D341Med (cell line): Measurements from ENCODE around the gene ETFBKMT.

Experiments
- DNase-seq: peaks from one replicate; pipeline ENCODE4 v3.0.0; 2012; ENCODE audit warnings: low spot score

The ETFBKMT gene, protein sequence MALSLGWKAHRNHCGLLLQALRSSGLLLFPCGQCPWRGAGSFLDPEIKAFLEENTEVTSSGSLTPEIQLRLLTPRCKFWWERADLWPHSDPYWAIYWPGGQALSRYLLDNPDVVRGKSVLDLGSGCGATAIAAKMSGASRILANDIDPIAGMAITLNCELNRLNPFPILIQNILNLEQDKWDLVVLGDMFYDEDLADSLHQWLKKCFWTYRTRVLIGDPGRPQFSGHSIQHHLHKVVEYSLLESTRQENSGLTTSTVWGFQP

DNA sequence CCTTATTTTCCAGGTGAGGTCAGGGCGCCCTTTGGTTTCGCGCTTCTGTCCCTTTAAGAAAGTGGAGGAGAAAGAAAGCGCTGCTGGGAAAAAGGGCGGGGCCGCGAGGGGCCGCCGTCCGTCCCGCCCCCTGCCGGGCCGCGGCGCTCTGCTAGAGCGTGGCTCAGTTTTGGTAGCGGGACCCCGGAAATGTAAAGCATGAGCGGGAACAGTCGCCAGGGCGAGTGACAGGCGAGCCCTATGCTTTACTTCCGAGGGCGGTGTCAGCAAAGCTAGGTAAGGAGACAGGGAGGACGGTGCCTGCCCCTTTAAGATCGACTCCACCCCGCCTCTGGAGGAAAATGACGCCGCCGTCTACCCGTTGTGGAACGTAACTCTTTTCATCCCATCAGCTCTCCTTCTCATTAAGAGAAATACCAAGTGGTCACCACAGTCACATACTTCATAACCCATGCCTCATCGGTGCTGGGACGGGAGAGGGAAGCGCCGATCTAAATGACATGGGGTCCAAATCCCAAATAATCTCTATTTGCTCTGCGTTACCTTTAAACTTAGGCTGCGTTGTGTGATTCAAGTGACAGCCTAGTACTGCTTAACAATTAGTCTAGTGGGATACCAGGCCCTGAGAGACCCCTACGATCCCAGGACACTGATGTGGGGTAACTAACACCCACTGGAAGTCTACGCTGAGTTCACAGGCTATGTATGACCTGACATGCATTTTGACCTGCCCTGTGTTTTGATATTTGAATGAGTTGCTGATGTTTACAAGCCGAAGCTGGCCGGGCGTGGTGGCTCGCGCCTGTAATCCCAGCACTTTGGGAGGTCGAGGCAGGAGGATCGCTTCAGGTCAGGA, at the start of gene ETFBKMT:
Gene ETFBKMT (plus strand): TSS at position 602 of the 856 bp plus-strand sequence. CDS start 2,266 bp downstream, outside the sequence.
- DNase-seq = peak; percentile 93

DNA sequence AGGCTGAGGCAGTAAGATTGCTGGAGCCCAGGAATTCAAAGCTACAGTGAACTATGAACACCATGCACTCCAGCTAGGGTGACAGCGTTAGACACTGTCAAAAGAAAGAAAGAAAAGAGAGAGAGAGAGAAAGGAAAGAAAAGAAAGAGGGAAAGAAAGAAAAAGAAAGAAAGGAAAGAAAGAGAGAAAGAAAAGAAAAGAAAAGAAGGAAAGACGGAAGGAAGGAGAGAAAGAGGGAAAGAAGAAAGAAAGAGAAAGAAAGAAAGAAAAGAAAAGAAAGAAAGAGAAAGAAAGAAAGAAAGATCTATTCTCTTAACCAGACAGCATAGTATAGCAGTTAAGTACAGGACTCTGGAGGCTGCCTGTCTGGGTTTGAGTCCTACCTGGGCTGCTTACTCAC, 46.7 kb upstream of the ETFBKMT start:
- no peak for DNase-seq

DNA sequence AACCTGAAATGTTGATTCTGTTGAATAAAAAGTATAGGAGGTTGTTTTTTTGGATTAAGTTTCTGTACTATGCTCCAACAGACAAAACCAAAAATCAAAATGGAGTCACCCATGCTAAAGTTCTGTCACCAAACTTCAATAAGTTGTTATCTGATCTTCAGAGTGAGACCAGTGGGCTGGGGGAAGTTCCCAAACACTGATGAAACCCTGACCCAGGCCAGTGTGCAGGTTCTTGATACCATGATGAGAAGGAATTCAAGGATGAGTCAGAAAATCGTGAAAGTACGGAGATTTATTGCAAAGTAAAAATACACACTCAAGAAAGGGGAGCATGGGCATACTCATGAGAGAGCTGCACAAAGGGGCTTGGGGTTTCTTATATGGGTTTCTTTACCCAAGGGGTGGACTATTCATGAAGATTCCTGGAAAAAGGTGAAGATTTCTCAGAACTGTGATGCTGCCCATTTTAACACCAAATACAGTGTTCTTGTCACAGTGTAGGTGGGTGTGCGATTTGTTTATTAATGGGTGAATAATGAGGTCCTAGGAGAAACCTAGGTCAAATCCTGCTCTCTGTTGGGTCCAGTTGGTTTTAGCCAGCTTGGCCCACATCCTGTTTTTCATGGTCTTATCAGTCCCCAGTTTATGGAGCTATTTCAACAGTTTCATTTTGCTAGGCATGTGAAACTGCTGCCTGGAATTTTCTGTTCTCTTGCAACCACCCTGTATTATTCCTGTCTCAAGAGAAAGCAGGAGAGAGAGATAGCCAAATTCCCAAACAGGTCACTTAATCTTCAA, 41.1 kb upstream of the ETFBKMT start:
- DNase-seq = no peak

DNA sequence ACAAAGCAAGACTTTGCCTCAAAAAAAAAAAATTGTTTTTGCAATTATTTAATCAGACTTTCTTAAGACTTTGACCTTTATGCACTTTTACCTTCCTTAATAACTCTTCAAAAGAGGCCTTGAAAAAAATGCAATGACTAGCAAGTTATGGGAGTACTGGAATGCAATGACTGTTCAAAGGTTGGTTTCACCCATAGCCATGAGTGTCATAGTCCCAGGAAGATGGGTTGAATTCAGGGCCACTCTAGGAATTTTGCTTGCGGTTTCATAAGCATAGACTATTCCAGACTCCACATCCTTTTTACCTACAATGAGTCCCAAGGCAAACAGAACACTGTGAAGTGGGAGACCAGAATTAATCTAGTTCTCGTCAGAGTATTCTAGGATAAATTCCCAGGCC, 39.2 kb upstream of the ETFBKMT start:
- no peak for DNase-seq

DNA sequence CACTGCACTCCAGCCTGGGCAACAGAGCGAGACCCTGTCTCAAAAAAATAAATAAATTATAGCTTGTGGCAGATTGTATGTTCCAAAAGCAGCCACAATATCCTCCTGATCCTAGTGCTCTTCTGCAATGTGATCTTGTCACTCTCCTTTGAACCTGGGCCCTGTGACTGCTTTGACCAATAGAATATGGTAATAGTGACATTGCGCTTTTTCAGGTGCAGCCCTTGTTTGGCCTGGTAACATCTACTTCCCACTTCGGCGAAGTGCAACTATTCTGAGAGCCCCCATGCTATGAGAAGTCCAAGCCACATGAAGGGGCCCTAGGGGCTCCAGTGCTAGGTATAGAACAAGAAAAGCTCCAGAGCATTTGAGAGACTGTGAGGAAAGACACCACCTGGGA, 37.5 kb upstream of the ETFBKMT start:
- no peak for DNase-seq

DNA sequence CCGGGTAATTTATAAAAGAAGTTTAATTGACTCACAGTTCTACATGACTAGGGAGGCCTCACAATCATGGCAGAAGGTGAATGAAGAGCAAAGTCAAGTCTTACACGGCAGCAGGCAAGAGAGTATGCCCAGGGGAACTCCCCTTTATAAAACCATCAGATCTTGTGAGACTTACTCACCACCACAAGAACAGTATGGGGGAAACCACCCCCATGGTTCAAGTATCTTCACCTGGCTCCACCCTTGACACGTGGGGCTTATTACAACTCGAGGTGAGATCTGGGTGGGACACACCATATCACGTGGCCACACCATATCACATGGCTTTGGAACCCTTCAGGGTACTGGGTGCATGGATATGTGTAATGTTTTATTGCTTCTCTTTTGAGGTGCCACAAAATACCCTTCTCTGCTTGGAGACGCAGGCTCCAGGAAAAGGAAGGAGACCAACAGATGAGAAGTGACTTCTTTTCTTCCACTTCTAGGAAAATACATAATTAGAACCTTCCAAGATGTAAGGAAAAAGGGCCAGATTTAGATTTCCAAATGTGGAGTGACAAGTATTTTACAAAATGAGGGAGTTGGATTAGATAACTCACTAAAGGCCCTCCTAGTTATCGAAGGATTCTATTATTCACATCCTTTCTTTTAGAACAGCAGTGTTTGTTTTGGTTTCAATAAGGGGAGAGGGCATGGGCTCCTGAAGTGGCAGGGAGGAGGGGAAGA, 33.1 kb upstream of the ETFBKMT start:
- DNase-seq = no peak

DNA sequence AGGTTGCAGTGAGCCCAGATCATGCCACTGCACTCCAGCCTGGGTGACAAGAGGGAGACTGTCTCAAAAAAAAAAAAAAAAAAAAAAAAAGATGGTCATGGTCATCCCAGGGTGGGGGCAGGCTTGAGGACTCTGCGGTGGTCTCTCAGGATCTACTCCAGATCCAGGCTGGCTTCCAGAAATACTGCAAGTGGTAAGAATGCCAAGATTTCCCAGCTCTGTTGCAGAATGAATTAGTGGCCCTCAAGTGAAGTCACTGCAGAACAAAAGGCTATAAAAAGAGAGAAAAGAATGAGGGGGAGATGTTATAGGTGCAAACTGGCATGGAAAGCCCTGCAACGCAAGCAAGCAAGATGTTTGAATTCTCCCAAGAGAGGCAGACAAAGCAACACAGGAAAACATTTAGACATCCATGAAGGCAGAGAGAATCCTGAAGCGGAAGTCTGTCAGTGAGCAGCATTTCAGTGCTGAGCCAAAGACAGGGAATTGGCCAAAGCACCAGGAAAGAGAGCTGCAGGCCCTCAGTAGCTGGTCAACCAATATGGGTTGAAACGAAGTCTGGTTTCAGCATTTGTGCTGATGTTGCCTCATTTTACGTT, 31.9 kb upstream of the ETFBKMT start:
- no peak for DNase-seq

DNA sequence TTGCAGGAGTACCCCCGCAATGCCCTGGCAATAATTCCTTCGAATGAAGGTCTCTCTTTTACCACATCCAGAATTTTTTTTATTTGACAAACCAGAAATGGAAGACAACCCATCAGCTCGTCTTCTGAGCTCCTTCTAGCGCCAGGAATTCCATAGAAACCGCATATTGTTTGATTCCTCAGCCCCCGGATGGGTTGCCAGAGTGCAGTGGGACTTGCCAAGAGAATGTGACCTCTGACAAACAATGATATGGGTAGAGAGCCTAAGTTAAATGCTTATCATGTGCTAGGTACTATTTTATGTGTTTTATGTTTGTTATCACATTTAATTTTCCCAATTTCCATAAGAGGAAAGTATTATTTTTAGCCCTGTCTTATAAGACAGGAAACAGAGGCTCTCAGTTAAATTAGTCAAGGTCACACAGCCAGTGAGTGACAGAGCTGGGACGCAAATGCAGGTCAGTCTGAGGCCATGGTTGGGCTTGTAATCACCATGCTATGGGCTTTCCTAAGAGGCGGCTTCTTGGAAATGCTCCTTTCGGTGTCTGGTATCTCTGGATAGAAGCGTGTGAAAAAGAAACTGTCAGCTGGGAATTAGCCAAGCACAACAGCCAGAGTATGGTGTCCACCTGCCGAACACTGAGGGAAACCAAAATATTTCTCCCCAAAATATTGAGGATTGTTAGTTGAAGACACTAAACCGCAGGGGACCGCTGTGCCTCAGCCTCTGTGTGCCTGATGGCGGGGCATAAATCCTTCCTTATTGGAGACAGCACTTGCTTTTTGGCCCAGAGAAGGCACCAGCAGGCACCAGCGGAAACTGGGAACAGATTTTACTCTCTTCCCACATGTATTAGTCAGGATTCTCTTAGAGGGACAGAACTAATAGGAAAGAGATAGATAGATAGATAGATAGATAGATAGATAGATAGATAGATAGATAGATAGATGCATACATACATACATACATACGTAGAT, 29.4 kb upstream of the ETFBKMT start:
- no peak for DNase-seq

DNA sequence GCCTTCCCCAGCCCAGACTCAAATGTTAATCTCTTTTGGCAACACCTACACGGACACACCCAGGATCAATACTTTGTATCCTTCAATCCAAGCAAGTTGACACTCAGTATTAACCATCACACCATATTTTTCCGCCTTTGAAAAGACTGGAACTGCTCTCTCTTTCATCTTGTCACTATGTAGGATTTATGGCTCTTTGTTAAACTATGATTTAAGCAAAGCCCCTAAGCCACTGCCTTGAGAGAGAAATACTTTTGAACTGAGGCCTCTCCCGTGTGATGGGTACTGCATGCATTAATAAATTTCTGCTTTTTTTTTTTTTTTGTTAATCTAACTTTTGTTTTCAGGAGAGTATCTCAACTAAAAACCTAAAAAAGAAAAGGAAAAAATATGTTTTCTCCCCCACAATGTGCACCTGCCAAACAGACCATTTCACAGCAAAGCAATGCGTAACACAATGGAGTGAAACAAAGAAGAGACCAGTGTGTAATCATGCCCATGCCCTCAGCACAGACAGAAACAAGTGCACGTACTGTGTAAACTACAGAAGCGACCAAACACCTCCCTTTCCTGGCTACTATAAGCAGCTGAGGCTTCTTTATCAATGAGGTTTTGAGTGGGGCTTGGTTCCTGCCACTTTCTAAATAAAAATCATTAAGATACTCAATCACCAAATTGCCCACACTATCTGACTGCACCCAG, 28.3 kb upstream of the ETFBKMT start:
- no peak for DNase-seq

DNA sequence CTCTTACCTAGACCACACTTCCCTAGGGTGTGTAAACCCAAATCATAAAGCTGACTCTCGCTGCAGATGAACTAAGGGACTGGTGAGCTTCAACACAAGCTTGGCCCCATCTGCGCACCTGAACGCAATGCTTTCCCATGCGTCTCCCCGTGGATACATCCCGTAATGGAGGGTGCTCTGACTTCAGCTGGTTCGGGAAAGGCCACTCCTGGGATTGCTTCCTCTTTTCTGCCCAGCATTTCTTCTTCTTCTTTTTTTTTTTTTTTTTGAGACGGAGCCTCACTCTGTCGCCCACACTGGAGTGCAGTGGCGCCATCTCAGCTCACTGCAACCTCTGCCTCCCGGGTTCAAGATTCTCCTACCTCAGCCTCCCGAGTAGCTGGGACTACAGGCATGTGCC, 27.7 kb upstream of the ETFBKMT start:
- no peak for DNase-seq

DNA sequence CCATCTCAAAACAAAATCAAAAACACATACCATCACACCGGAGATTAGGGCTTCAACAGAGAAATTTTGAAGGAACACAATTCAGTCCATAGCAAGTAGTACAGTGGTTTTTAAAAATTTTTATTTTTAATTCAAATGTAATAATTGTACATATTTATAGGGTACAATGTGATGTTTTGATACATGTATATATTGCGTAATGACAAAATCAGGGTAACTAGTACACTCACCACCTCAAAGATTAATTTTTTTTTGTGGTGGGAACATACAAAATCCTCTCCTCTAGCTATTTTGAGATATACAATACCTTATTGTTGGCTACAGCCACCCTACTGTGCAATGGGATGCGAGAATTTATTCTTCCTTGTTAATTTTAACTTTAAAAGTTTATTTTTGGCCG, 26.0 kb upstream of the ETFBKMT start:
- no peak for DNase-seq

DNA sequence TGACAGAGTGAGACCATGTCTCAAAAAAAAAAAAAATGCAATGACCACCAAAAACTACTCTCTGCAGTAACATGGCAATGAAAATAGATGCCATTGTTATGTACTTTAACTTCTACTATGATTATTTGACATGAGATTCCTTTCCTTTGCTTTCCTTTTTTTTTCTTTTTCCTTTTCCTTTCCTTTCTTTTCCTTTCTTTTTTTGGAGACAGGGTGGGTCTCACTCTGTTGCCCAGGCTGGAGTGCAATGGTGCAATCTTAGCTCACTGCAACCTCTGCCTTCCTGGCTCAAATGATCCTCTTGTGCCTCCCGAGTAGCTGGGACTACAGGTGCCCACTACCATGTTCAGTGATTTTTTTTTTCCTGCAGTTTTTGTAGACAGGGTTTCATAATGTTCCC, 24.9 kb upstream of the ETFBKMT start:
- DNase-seq = no peak

DNA sequence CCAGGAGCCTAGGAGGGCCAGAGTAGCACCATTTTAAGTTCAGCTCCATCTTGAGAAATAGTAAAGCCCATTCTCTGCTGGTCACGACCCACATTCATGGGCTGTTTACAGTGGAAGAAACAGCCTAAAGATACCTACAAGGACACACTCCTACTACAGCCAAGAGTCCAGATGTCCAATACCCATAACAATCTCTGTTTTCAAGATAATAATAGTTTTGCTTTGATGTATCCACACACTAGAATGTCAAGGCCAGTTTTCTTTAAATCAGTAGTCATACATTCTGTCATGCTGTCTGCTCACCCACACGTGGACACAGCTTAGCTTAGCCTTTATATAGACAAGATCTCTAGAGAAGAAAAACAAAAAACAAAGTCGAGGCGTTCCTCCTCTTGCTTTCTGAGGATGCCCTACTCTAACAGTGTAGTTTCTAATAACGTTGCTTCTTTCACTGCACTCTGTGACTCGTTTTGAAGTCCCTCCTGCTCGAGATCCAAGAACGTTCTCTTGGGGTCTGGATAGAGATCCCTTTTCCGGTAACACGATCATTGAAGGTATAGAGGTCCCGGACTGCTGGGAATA, 17.9 kb upstream of the ETFBKMT start:
- no peak for DNase-seq

DNA sequence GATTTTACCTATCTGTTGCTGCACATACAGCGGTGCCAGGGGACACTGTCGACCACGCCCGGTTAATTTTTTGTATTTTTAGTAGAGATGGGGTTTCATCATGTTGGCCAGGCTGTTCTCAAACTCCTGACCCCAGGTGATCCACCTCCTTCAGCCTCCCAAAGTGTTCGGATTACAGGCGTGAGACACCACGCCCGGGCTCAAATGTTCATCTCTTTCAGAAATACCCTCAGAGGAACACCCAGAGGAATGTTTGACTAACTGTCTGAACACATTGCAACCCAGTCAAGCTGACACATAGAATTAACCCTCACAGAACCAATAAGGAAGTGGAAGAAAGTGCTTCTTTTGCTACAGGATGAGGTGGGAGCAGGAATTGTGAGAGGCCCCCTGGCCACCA, 15.0 kb upstream of the ETFBKMT start:
- no peak for DNase-seq

DNA sequence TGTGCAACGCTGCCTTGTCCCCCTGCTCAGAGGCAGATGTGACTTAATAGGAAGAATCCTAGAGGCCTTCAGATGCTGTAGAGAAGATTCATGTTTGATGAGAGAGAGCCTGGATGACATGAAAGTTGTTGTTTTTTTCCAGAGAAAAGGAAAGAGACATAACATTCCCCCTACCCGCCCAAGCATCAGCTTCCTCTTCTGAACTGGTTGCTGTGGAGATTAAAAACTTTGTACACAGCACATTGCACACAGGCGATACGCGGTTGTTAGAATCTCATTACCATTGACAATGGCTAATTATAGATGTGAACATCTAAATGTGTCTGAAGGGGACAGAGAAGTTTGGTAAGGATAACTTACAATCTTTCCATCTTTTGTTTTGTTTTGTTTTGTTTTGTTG, 13.6 kb upstream of the ETFBKMT start:
- no peak for DNase-seq

DNA sequence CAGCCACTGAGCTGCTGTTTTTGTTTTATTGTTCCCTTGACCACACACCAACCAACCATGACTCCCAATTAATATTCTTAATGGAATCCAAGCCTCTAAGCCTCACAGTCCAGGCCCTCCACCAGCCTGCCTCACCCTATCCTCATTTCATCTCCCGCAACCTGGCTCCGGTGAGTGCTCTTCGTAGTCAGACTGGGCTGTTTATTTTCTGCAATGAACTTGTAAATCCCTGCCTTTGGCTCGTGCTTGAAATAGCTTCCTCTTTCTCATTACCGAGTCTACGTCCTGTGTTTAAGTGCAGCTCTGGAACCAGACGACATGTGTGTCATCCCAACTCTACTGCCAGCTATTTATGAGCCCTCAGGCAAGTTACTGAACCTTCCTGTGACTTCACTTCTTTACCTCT, 12.4 kb upstream of the ETFBKMT start:
- DNase-seq = no peak

DNA sequence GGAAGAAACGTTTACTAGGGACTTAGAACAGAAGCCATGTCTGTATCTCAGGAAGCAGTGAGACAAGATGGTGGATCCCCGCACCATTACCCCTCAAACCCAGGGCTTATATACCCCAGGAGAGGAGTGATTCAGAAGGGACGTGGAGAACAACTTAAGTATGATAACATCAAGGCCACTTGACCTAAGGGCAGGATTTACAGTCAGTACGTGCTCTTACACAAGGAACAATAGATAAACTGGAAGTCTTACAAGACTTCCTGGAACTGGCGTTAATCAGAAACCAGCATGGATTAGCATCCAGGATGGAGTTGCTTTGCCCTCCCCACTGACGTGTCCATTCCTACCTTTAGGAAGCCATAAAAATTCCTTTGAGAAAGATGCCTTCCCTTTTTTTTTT, 8.6 kb upstream of the ETFBKMT start:
- no peak for DNase-seq

DNA sequence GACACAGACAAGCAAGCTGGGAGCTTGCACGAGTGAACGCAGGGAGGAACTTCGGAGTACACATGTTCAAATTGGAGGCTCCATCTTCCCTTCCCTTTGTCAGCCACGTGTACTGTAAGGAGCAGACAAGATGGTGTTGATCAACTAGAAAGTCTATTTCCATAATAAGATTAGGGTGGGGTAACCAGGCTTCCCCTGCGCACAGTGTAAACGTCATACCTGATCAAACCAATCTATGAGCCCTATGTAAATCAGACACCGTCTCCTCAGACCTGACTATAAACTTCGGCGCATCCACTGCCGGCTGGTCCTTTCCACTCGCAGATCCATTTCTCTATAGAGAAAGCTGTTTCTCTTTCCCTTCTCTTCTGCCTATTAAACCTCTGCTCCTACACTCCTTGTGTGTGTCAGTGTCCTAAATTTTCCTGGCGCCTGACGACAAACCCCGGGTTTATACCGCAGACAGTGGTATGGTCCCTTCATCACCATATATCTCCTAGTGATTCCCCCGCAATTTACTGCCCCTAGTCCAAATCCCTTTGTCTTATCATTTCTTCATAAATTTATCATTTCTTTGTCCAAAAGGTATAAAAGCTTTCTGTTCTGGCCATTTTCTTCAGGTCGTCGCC, 7.5 kb upstream of the ETFBKMT start:
- peak; percentile 80 for DNase-seq

DNA sequence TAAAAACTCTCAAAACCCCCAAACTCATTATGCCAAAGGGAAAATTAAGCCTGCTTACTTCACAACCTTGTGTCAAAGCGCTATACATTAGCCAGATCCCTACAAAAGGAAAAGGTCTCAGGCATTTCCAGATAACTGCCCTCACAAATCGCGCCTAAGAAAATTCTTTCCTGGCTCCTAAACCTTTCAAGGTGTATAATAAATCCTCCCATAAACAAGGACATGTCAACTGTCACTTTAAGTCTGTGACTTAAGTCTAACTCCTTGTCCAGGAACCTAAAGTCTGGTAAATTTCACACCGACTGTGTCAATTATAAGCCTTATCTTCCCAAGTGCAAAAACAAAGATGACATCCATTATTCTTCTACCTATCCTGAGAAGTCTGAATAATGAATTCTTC, 4.3 kb upstream of the ETFBKMT start:
- DNase-seq = no peak
